Endodermal cell (in vitro differentiated cells): Measurements from ENCODE around the gene GNAZ. TPM values are rescaled to one million over a fixed set of nuclear protein-coding genes. Genes with fewer than 3 reads are reported as not detected.

Source experiments
- DNase-seq: peaks from one replicate; pipeline ENCODE4 v3.0.0-alpha.2; 2017
- H3K27ac ChIP-seq: 2 replicates; pipeline ENCODE4 v1.5.1; 2013; ENCODE audit warnings: mild to moderate bottlenecking, low read depth, low read length, moderate library complexity
- H3K27me3 ChIP-seq: 2 replicates; pipeline ENCODE4 v1.6.1; 2013; ENCODE audit warnings: mild to moderate bottlenecking, low read length, moderate library complexity; ENCODE audit not compliant: insufficient read depth, control insufficient read depth, poor library complexity, severe bottlenecking
- H3K36me3 ChIP-seq: 2 replicates; pipeline ENCODE4 v1.7.0; 2013; ENCODE audit warnings: mild to moderate bottlenecking, low read length, moderate library complexity; ENCODE audit not compliant: control insufficient read depth, insufficient read depth
- H3K4me1 ChIP-seq: one replicate; pipeline ENCODE4 v1.7.0; 2013; ENCODE audit warnings: low read length; ENCODE audit not compliant: control insufficient read depth, insufficient read depth
- H3K4me3 ChIP-seq: 2 replicates; pipeline ENCODE4 v1.5.1; 2013; ENCODE audit warnings: mild to moderate bottlenecking, low read length, moderate library complexity
- H3K9ac ChIP-seq: 2 replicates; pipeline ENCODE4 v1.6.1; 2013; ENCODE audit warnings: mild to moderate bottlenecking, low read length, moderate library complexity; ENCODE audit not compliant: poor library complexity, severe bottlenecking; ENCODE audit errors: extremely low read depth
- H3K9me3 ChIP-seq: 2 replicates; pipeline ENCODE4 v1.6.1; 2013; ENCODE audit warnings: mild to moderate bottlenecking, low read length, moderate library complexity; ENCODE audit not compliant: control insufficient read depth
- H3K27ac Mint-ChIP-seq: 2 replicates; pipeline ENCODE4 v1.8.0; 2020; ENCODE audit warnings: mixed read lengths
- H3K27me3 Mint-ChIP-seq: 2 replicates; pipeline ENCODE4 v1.8.0; 2021; ENCODE audit warnings: mild to moderate bottlenecking, mixed read lengths; ENCODE audit not compliant: insufficient read depth
- H3K36me3 Mint-ChIP-seq: 2 replicates; pipeline ENCODE4 v1.8.0; 2020; ENCODE audit warnings: low read depth, mixed read lengths
- H3K4me1 Mint-ChIP-seq: 2 replicates; pipeline ENCODE4 v1.8.0; 2020; ENCODE audit warnings: mixed read lengths
- H3K4me3 Mint-ChIP-seq: 2 replicates; pipeline ENCODE4 v1.8.0; 2020; ENCODE audit warnings: mild to moderate bottlenecking, moderate library complexity, mixed read lengths
- H3K9me3 Mint-ChIP-seq: 2 replicates; pipeline ENCODE4 v1.8.0; 2020; ENCODE audit warnings: mild to moderate bottlenecking, mixed read lengths
- WGBS, 2 experiments: methylation state at CpG; one replicate each; pipeline versions ENCODE4 v1.1.5 to v1.1.7; 2013; ENCODE audit warnings: missing lambda C conversion rate in 2 of 2, mixed read lengths in 1 of 2; ENCODE audit not compliant: insufficient coverage in 1 of 2, insufficient read length in 1 of 2; 5-methylcytosine and 5-hydroxymethylcytosine counted together
- total RNA-seq, 2 donors: library from RNA; stranded (reverse); fragmentation: NEBNext Ultra II Directional in 1 of 2; extraction: Animal tissue kit (Norgen Biotek cat#: 25700) in 1 of 2; gene quantifications; 2 replicates in 1 of 2; 3 replicates in 1 of 2; pipeline ENCODE4 v1.2.1, GENCODE V29; 2021
- TF ChIP-seq, protein P1 (sequence below): fragments of 200-600 bp; sonication (generic); conservative IDR thresholded peaks from 2 replicates; pipeline ENCODE4 v1.5.0; 2021; ENCODE audit warnings: antibody characterized with exemption, mild to moderate bottlenecking

Gene GNAZ
- total RNA-seq, 2 donors from 2014 or later, result 16.7 to 17.9 TPM

DNA sequence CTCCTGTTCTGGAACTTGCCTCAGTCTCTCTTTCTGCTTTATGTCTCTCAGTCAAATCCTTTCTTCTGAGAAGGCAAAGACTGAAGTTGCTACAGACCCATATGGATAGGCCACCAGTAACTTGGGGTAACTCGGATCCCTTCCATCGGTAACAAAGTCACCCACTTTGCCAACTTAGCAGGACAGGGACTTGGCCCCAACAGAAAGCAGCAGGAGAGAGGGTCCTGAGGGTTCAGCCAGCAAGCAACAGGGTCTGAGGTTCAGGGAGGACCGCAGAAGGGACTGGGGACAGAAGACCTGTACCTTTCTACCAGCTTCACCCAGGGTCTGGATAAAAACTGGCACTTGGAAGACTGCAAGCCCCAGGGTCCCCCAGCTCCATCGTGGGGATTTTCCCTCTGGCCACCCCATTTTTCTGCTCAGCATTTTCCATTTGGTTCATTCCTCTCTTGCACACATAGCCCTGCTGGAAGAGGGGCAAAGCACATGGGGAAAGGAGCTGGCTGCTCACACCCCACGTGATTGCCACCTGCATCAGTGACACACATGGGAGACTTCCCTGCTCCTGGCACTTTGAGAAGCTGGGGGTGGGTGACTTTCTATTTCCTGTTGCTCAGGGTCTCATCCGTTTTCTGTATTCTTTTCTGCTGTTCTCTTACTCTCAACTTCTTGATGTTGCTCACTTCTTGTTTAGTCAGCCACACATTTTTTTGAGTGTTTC, 34.6 kb upstream of the GNAZ start:
- TF ChIP-seq, protein P1, sequence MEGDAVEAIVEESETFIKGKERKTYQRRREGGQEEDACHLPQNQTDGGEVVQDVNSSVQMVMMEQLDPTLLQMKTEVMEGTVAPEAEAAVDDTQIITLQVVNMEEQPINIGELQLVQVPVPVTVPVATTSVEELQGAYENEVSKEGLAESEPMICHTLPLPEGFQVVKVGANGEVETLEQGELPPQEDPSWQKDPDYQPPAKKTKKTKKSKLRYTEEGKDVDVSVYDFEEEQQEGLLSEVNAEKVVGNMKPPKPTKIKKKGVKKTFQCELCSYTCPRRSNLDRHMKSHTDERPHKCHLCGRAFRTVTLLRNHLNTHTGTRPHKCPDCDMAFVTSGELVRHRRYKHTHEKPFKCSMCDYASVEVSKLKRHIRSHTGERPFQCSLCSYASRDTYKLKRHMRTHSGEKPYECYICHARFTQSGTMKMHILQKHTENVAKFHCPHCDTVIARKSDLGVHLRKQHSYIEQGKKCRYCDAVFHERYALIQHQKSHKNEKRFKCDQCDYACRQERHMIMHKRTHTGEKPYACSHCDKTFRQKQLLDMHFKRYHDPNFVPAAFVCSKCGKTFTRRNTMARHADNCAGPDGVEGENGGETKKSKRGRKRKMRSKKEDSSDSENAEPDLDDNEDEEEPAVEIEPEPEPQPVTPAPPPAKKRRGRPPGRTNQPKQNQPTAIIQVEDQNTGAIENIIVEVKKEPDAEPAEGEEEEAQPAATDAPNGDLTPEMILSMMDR, result no peak
- Histone ChIP-seq H3K9me3 (peaks cover 6% of the 10 kb centered on the region), H3K36me3 (no peaks in the 10 kb centered on the region), H3K4me1 (peaks cover 12% of the 10 kb centered on the region), H3K4me3 (no peak overlapping the region), H3K9ac (no peak overlapping the region), H3K27ac (no peak overlapping the region), H3K27me3 (no peaks in the 10 kb centered on the region)
- Mint-ChIP-seq H3K27me3 (no peaks in the 10 kb centered on the region), H3K27ac (no peak overlapping the region), H3K36me3 (no peaks in the 10 kb centered on the region), H3K9me3 (peaks cover 12% of the 10 kb centered on the region), H3K4me3 (no peak overlapping the region), H3K4me1 (peaks cover 25% of the 10 kb centered on the region)
- 87 to 93% methylated on average over 4 to 6 of the region's 6 CpGs for WGBS, 2 experiments
- DNase-seq, result no peak

DNA sequence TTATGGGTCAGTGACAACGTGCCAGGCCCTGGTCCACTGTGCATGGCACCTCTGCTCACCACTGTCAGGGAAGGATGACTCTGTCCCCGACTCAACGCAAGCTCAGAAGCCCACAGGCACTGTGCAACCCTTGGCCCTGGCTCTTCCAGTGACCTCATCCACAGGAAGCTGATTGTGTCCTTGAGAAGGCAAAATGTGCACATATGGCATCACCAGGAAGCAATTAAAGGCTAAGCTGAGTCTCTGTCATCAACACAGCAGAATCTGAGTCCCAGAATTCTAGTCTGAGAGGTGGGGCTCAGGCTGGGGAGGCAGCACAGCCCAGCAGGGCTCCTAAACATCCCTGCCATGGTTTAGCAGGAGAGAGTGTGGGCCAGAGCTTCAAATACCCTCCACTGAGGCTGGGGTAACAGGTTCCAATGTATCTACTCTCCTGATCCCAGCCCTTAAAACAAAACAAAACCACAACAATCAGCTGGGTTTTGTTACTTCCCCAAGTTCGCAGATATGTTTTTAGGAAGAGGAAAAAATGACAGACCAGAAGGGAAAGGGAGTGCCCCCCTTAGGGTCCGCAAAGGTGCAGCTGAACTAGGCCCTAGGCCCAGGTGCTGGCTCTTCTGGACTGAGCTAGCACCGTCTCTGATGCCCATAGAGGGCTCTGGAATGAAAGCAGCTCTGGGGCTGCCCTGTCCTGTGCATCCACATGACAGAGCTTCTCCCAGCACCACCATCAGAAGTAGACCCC, 33.5 kb upstream of the GNAZ start:
- H3K36me3 ChIP-seq, result no peaks in the 10 kb centered on the region
- DNase-seq, result no peak
- H3K4me3 Mint-ChIP-seq, result no peak overlapping the region
- no peaks in the 10 kb centered on the region for H3K27me3 ChIP-seq
- peaks cover 4% of the 10 kb centered on the region for H3K9me3 Mint-ChIP-seq
- H3K27me3 Mint-ChIP-seq, result no peaks in the 10 kb centered on the region
- no peak overlapping the region for H3K27ac ChIP-seq
- no peak overlapping the region for H3K27ac Mint-ChIP-seq
- peaks cover 6% of the 10 kb centered on the region for H3K4me1 ChIP-seq
- H3K4me3 ChIP-seq, result no peak overlapping the region
- 71 to 79% methylated on average over 5 to 6 of the region's 6 CpGs for WGBS, 2 experiments
- H3K36me3 Mint-ChIP-seq, result no peaks in the 10 kb centered on the region
- H3K4me1 Mint-ChIP-seq, result peaks cover 25% of the 10 kb centered on the region
- no peak overlapping the region for H3K9ac ChIP-seq
- H3K9me3 ChIP-seq, result no peaks in the 10 kb centered on the region
- TF ChIP-seq, protein P1, result no peak

DNA sequence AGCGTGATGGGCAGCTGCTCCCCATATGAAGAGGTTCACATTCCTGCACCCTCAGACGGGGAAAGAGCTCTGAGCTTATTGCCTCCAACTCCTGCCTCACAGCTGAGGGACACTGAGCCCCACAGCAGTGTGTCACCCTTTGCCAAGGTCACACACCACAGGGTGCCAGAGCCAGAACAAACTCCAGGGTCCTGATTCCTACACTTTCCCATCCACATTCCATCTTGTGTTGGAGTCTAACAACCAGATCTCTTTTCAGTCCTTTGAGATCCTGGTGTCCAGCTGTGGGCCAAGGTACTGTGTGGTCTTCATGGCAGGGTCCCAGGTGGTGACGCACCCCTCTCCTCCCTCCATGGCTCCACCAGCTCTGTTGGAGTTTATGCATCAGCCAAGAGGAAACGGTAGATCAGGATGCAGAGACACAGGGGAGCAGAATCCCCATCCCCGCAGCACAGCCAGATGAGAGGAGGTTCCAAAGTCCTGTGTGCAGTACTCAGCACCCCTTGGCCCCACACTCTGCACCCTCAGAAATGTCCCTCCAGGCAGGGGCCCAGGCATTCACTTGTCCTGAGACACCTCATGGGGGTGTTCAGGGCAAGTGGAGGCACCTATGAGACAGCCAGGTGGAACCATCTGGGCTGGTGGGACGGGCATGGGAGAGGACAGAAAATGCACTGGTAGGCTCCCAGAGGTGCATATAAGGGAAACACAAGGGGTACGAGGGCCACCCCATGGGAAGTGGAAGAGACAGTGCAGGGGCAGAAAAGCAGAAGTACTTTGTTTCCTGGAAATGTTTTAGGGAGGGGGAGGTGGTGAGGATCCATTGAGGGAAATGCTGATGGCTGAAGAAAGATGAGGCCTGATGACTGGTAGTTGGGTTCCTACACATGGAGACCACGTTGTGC, 32.6 kb upstream of the GNAZ start:
- Histone ChIP-seq H3K27me3 (no peaks in the 10 kb centered on the region), H3K4me3 (no peak overlapping the region), H3K9me3 (no peaks in the 10 kb centered on the region), H3K27ac (no peak overlapping the region), H3K36me3 (no peaks in the 10 kb centered on the region), H3K4me1 (no peaks in the 10 kb centered on the region), H3K9ac (no peak overlapping the region)
- DNase-seq, result no peak
- no peaks in the 10 kb centered on the region for H3K27me3 Mint-ChIP-seq
- TF ChIP-seq, protein P1, result no peak
- peaks cover 21% of the 10 kb centered on the region for H3K4me1 Mint-ChIP-seq
- no peaks in the 10 kb centered on the region for H3K36me3 Mint-ChIP-seq
- no peaks in the 10 kb centered on the region for H3K9me3 Mint-ChIP-seq
- H3K4me3 Mint-ChIP-seq, result no peak overlapping the region
- H3K27ac Mint-ChIP-seq, result no peak overlapping the region
- WGBS, 2 experiments, result 89 to 97% methylated on average over 7 to 8 of the region's 8 CpGs
